NOMO-1 (cell line): ENCODE data around the gene SH3BGRL3.
A peak's percentile ranks its signal among the peaks of the same experiment; 100 is the strongest.
"Not testable (repeated sequence)": the region's sequence is repeated elsewhere in the genome, so short reads cannot be mapped to it uniquely, and the experiment has no call there.

ENCODE experiments used
- DNase-seq, 2 experiments: peaks; one replicate each; lab custom pipeline; 2025; ENCODE audit not compliant: unreplicated experiment in 2 of 2; lab: John Stamatoyannopoulos, UW

The SH3BGRL3 gene

GRCh38 chr1:26290122-26290881 is 10.4 kb downstream of the SH3BGRL3 start:
- DNase-seq, result peak; percentile 33 to 55

GRCh38 chr1:26290882-26291261 is 11.0 kb downstream of the SH3BGRL3 start:
- DNase-seq, result no peak

DNA sequence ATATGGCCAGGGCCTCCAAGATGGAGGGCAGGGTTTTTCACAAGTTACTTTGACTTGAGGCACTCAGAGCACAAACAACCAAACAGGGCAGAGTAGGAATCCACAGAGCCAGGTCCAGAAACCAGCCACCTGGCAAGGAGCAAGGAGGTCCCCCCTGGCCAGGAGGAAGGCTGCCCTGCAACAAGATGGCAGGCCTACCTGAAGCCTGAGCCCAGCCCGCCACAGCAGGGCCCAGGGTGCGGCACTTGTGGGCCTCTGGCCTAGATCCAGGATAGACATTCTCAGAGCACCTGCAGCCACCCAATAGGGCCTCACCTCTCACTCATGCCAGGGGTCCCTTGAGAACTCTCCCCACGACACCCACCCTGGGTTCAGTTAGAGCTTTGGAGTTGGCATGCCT is 11.5 kb downstream of the SH3BGRL3 start:
- no peak for DNase-seq

- DNase-seq, result no peak
Measured at GRCh38 chr1:26291939-26292338, 12.1 kb downstream of the SH3BGRL3 start.

DNA sequence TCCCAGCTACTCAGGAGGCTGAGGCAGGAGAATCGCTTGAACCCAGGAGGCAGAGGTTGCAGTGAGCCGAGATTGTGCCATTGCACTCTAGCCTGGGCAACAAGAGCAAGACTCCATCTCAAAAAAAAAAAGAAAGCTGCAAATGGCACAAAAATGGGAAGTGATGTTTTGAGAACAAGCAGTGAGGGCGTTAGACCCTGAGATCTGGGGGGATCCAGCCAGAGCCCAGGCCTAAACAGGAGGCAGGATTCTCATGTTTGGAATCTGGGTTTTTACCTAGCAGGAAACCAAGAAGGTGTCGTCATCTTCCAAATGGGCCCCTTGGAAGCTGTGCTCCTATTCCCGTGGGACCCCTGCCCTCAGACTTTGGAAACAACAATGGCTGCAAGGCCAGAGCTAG is 12.8 kb downstream of the SH3BGRL3 start:
- not testable (repeated sequence) for DNase-seq

DNA sequence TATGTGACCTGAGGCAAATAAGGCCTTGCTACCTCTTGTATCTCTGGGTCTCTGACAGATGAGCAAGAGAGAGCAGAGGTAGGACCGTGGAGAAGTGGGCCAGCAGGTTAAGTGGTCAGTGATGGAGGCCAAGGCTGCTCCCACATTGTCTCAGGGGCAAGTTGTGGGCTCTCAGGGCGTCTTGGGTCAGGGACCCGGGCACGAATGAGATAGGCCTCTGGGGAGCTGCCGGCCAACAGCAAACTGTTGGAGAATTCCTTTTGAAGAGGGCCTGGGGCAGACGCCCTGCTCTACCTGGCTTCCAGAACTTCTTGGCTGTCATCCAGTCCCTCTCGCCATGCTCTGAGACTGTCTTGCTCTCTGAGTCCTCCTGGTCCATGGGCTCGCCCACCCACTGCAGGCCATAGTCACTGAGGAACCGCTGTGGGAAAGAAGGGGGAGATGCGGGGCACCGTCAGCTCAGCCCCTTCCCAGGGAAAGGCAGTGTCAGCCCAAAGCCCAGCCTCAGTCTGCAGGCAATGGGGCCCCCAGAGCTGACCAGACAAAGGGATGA is 14.1 kb downstream of the SH3BGRL3 start:
- no peak for DNase-seq

DNA sequence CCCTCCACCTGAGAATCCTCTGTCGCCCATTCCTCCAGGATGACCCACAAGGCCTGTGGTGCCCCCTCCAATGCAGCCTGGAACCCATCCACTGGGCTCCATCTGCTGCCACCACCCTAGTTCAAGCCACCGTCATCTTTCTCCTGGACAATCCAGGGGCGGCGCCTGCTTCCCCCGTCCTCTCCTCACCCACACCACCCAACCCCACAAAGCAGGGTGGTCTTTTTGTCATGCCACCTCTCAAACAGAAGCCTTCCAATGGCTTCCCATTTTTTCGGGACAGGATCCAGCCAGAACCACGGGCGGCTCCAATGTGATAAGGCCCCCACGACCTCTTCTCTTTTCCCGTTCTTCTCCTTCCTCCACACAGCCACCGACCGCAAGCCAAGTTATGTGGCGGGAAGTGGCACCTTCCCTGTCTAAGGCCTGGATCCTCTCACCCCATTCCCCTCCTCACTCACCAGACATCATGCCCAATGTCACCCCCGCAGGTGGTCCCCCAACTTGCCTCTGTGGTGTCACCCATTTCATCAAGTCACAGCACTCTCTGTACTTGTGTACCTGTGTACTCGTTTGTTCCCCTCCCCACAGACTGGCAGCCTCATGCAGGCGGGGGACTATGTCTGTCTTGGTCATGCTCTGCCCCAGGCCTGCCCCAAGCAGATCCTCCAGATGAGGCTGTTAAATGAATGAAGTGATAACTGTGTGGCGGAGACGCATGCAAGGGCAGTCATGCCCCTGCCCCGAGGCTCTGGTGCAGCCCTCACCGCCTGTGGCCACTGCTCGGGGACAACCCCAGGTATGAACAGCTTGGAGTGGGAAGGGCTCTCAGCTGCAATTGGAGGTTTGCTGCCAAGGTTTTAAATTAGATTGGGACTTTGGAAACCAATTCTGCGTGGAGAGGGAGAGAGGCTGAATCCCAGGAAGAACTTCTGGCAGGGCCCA is 15.6 kb downstream of the SH3BGRL3 start:
- DNase-seq, result no peak

GRCh38 chr1:26296340-26297056 is 16.6 kb downstream of the SH3BGRL3 start:
- DNase-seq, result no peak

DNA sequence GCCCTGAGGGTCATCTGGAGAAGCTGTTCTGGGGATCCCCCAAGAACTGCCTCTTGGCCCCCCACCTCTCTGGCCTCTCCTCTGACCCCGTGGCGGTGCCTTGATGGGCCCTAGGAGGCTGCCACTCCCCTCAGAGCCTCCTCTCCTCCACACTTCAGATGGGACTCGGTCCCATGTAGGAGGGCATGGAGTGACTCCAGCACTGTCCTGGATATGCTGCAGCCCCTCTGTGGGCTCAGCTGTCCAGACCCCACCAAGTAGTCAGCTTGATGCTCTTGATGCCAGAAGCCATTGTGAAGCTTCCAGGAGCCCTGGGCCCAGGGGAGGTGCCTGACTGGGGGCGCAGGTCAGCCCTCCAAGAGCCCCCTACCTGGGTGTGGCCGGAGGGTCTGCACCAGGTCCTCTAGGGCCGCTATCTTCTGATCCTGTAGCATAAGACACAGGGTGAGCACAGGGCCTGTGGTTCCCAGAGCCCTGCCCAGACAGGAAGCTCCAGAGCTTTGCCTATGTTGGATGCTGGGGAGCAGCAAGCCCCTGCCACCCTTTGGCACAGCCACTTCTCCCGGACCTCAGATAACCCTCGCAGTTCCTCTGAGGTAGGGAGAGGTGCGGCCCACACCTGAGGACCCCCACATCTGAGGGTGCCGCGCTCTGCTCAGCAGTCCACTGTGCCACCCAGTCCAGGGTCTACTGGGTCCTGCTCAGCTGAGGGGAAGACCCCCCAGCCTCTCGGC is 17.3 kb downstream of the SH3BGRL3 start:
- DNase-seq, result no peak

- no peak for DNase-seq
Measured at GRCh38 chr1:26297791-26298124, 17.9 kb downstream of the SH3BGRL3 start.

DNA sequence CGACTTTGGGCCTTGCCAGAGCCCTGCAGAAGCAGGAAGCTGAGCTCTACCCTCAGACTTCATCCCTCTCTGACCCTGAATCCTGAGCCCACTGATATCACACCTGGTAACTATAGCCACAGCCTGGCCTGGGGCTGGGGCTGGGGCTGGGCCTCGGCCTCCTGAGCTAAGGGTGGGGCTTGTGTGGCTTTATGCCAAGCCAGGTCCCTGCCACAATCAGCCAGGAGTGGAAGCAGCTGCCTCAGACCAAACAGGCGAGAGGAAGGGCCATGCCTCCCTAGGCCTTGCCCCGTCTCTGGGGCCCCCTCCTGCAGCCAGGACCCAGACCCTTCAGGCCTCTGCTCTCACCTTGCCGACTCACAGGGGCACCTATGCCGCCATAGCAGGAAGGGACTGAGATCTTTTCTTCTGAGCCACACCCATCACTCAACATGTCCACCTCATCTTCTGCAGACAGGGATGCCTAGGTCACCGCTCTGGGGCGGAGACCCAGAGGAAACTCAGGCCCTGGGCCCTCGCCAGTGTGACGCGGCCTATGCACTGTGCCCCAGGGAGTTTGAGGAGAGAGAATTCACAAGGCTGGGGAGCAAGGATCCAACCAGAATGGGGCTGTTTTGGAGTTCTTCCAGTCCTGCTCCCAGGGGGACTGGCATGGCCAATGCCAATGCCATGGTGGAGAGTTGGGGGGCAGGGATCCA is 20.8 kb downstream of the SH3BGRL3 start:
- no peak for DNase-seq

- no peak for DNase-seq
Measured at GRCh38 chr1:26302733-26303405, 23.0 kb downstream of the SH3BGRL3 start.

- DNase-seq, result peak; percentile 44 to 74
Measured at GRCh38 chr1:26305667-26306289, 25.9 kb downstream of the SH3BGRL3 start.

- peak; percentile 96 for DNase-seq
Measured at GRCh38 chr1:26306290-26307229, 26.7 kb downstream of the SH3BGRL3 start, which contains the start of gene UBXN11. Gene UBXN11 (minus strand): TSS chr1:26306636. CDS start chr1:26302883, 3,753 bp downstream.

DNA sequence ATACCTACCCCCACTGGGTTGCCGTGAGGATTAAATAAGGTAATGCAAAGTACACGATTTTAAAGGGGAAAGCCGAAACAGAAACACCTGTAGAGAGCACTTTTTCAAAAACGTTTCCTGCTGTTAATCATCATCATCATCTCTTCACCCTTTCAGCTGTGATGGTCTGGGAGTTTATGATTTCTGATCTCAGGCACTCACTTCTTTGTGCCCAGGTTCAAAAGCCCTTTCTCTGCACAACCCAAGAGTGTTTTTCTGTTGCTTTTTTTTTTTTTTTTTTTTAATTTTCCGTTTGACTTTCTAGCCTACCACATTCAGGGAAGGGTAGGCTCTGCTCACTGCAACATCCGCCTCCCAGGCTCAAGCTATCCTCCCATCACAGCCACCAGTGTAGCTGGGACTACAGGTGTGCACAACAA is 27.5 kb downstream of the SH3BGRL3 start:
- DNase-seq, result no peak

DNA sequence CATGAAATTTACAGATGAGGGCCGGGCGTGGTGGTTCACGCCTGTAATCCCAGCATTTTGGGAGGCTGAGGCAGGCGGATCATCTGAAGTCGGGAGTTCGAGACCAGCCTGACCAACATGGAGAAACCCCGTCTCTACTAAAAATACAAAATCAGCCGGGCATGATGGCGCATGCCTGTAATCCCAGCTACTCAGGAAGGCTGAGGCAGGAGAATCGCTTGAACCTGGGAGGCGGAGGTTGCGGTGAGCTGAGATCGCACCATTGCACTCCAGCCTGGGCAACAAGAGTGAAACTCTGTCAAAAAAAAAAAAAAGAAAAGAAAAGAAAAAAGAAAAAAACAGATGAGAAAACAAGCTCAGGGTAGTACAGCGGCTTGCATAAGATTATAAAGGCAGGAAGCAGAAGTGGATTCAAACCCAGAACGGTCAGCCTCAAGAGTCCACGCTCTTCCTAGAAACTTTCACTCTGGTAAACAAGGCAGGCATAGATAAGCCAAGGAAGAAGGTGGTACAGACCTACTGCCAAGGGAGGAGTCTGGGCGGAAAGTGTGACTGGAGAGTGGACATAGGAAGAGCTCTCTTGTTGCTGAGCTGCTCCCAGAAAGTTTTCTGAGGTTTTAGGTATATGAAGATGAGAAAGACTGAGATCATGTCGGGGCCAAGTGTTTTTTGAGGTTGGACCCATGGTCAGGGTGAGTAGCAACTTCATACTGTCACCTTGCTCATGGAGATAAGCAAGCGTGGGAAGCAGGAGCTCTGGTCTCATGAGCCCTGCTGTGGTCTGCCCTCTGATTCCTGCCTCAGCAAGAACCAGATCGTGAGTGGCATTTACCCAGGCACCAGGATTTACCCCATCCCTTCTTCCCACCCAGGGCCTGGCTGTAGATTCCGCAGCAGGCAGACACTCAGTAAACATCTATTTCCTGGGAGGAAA is 28.3 kb downstream of the SH3BGRL3 start:
- peak in 1 of 2 experiments; percentile 10 for DNase-seq
